IMR-90 (cell line): ENCODE results near the gene RANGRF. TPM values are rescaled to one million over a fixed set of nuclear protein-coding genes. Genes with fewer than 3 reads are reported as not detected.

ENCODE experiments used
- ATAC-seq: fragments of 200-7000 bp; cut with Tn5 transposase; 2 replicates; pipeline ENCODE4 v1.9.1; 2020; ENCODE audit warnings: low read depth, mild to moderate bottlenecking, moderate library complexity
- BruUV-seq: library from RNA; stranded (reverse); fragments of 400-500 nt; replicated peaks from 2 replicates; lab custom pipeline; 2021; lab: Mats Ljungman, UMichigan
- CTCF ChIA-PET: fragments of 300-600 bp; formaldehyde crosslinking; extraction: SDS; loops from one replicate; lab custom pipeline; 2021; ENCODE audit warnings: antibody characterized with exemption; lab: Yijun Ruan, JAX
- POLR2A ChIA-PET: fragments of 300-600 bp; sonication (Branson Sonifier 250); formaldehyde crosslinking; loops from one replicate; lab custom pipeline; 2022; ENCODE audit warnings: antibody characterized with exemption; ENCODE audit not compliant: unreplicated experiment; lab: Charles Lee
- DNase-seq: peaks from one replicate; pipeline ENCODE4 v3.0.0; 2013
- H2AFZ ChIP-seq: replicated peaks from 2 replicates; pipeline ENCODE3; 2013; ENCODE audit warnings: low read length, mild to moderate bottlenecking; ENCODE audit not compliant: poor library complexity
- H2AK5ac ChIP-seq: 2 replicates; pipeline ENCODE4 v1.6.1; 2013; ENCODE audit warnings: low read depth, low read length, inconsistent platforms
- H2AK9ac ChIP-seq: replicated peaks from 2 replicates; pipeline ENCODE3; 2013; ENCODE audit warnings: mild to moderate bottlenecking, low read depth, low read length, moderate library complexity; ENCODE audit not compliant: poor library complexity
- H2BK120ac ChIP-seq: 2 replicates; pipeline ENCODE4 v1.6.1; 2013; ENCODE audit warnings: low read depth, low read length, inconsistent platforms
- H2BK15ac ChIP-seq: 3 replicates; pipeline ENCODE4 v1.6.1; 2013; ENCODE audit warnings: low read depth, low read length, inconsistent platforms
- H2BK20ac ChIP-seq: 2 replicates; pipeline ENCODE4 v1.6.1; 2013; ENCODE audit warnings: low read depth, mild to moderate bottlenecking, inconsistent platforms, low read length, moderate library complexity
- H2BK5ac ChIP-seq: 2 replicates; pipeline ENCODE4 v1.6.1; 2013; ENCODE audit warnings: mild to moderate bottlenecking, low read depth, low read length, inconsistent platforms; ENCODE audit not compliant: poor library complexity, severe bottlenecking
- H3K14ac ChIP-seq: replicated peaks from 2 replicates; pipeline ENCODE4 v1.6.1; 2013; ENCODE audit warnings: low read depth, low read length, inconsistent platforms
- H3K18ac ChIP-seq: 2 replicates; pipeline ENCODE4 v1.6.1; 2013; ENCODE audit warnings: low read depth, low read length, control low read depth
- H3K23ac ChIP-seq: 2 replicates; pipeline ENCODE4 v1.6.1; 2013; ENCODE audit warnings: low read depth, low read length, inconsistent platforms
- H3K27ac ChIP-seq: 2 replicates; pipeline ENCODE4 v1.5.1; 2013; ENCODE audit warnings: mild to moderate bottlenecking, control low read depth, low read length; ENCODE audit not compliant: insufficient read depth
- H3K27me3 ChIP-seq: 2 replicates; pipeline ENCODE4 v1.6.1; 2013; ENCODE audit warnings: low read length; ENCODE audit not compliant: control insufficient read depth, insufficient read depth
- H3K36me3 ChIP-seq: 2 replicates; pipeline ENCODE4 v1.6.1; 2013; ENCODE audit warnings: low read length, mixed read lengths; ENCODE audit not compliant: control insufficient read depth, insufficient read depth
- H3K4ac ChIP-seq: 2 replicates; pipeline ENCODE4 v1.6.1; 2013; ENCODE audit warnings: low read depth, low read length, inconsistent platforms
- H3K4me1 ChIP-seq: 2 replicates; pipeline ENCODE4 v1.6.1; 2013; ENCODE audit warnings: low read length, mixed read lengths; ENCODE audit not compliant: control insufficient read depth, insufficient read depth
- H3K4me2 ChIP-seq: 2 replicates; pipeline ENCODE4 v1.6.1; 2013; ENCODE audit warnings: low read depth, mild to moderate bottlenecking, control low read depth, low read length, moderate library complexity
- H3K4me3 ChIP-seq: 2 replicates; pipeline ENCODE4 v1.5.1; 2013; ENCODE audit warnings: low read depth, mild to moderate bottlenecking, control low read depth, low read length, moderate library complexity; ENCODE audit not compliant: insufficient read depth
- H3K56ac ChIP-seq: 2 replicates; pipeline ENCODE4 v1.6.1; 2013; ENCODE audit warnings: low read length, inconsistent platforms; ENCODE audit not compliant: insufficient read depth; ENCODE audit errors: extremely low read depth
- H3K79me1 ChIP-seq, 2 experiments: 2 replicates each; pipeline ENCODE4 v1.6.1; 2013; ENCODE audit warnings: low read length in 2 of 2, inconsistent platforms in 1 of 2, low read depth in 1 of 2
- H3K9ac ChIP-seq: 2 replicates; pipeline ENCODE4 v1.6.1; 2013; ENCODE audit warnings: low read depth, low read length, control low read depth
- H3K9me1 ChIP-seq: 2 replicates; pipeline ENCODE4 v1.6.1; 2013; ENCODE audit warnings: low read length, inconsistent platforms; ENCODE audit not compliant: insufficient read depth
- H3K9me3 ChIP-seq: 2 replicates; pipeline ENCODE4 v1.6.1; 2013; ENCODE audit warnings: low read length; ENCODE audit not compliant: control insufficient read depth, insufficient read depth
- H4K20me1 ChIP-seq: 2 replicates; pipeline ENCODE4 v1.6.1; 2013; ENCODE audit warnings: low read length, inconsistent platforms; ENCODE audit not compliant: insufficient read depth
- H4K5ac ChIP-seq: 2 replicates; pipeline ENCODE4 v1.6.1; 2013; ENCODE audit warnings: mild to moderate bottlenecking, low read depth, low read length, control low read depth
- H4K8ac ChIP-seq, 2 experiments: 2 replicates each; pipeline ENCODE4 v1.6.1; 2013; ENCODE audit warnings: low read depth in 2 of 2, low read length in 2 of 2, control low read depth in 1 of 2, inconsistent platforms in 1 of 2
- H4K91ac ChIP-seq: 2 replicates; pipeline ENCODE4 v1.6.1; 2013; ENCODE audit warnings: low read depth, low read length, inconsistent platforms; ENCODE audit not compliant: insufficient read depth
- BHLHE40 ChIP-seq: fragments of 150-350 bp; IDR thresholded peaks from 2 replicates; pipeline ENCODE4 v1.6.1; 2016; ENCODE audit warnings: mild to moderate bottlenecking, low read depth, low read length
- CEBPB ChIP-seq: IDR thresholded peaks from 2 replicates; pipeline ENCODE4 v1.6.1; 2012; ENCODE audit warnings: low read depth, low read length, improper control_type of control experiment
- CHD1 ChIP-seq: IDR thresholded peaks from 2 replicates; pipeline ENCODE4 v1.6.1; 2012; ENCODE audit warnings: low read depth, low read length, improper control_type of control experiment
- FOS ChIP-seq: fragments of 150-350 bp; IDR thresholded peaks from 2 replicates; pipeline ENCODE4 v1.6.1; 2016; ENCODE audit warnings: low read depth, low read length
- MAFK ChIP-seq: IDR thresholded peaks from 2 replicates; pipeline ENCODE4 v1.6.1; 2012; ENCODE audit warnings: low read depth, low read length, improper control_type of control experiment
- MAZ ChIP-seq: IDR thresholded peaks from 2 replicates; pipeline ENCODE4 v1.6.1; 2012; ENCODE audit warnings: low read depth, mild to moderate bottlenecking, low read length, improper control_type of control experiment, moderate library complexity, borderline replicate concordance
- MXI1 ChIP-seq: IDR thresholded peaks from 2 replicates; pipeline ENCODE4 v1.6.1; 2012; ENCODE audit warnings: low read depth, mild to moderate bottlenecking, low read length, moderate library complexity, borderline replicate concordance
- NFE2L2 ChIP-seq: fragments of 150-350 bp; IDR thresholded peaks from 2 replicates; pipeline ENCODE4 v1.6.1; 2016; ENCODE audit warnings: low read depth, mild to moderate bottlenecking, low read length
- POLR2A ChIP-seq: IDR thresholded peaks from 2 replicates; pipeline ENCODE4 v1.6.1; 2012; ENCODE audit warnings: mild to moderate bottlenecking, low read depth, low read length
- RAD21 ChIP-seq: IDR thresholded peaks from 2 replicates; pipeline ENCODE4 v1.6.1; 2012; ENCODE audit warnings: low read length, improper control_type of control experiment
- RCOR1 ChIP-seq: IDR thresholded peaks from 2 replicates; pipeline ENCODE4 v1.6.1; 2012; ENCODE audit warnings: mild to moderate bottlenecking, low read length, improper control_type of control experiment; ENCODE audit not compliant: insufficient replicate concordance
- RFX5 ChIP-seq: IDR thresholded peaks from 2 replicates; pipeline ENCODE4 v1.8.0; 2012; ENCODE audit warnings: low read depth, mild to moderate bottlenecking, low read length, moderate library complexity
- SMC3 ChIP-seq: fragments of 150-350 bp; IDR thresholded peaks from 2 replicates; pipeline ENCODE4 v1.6.1; 2016; ENCODE audit warnings: low read depth, mild to moderate bottlenecking, antibody characterized with exemption, low read length, moderate library complexity
- WGBS, 2 experiments: methylation state at CpG; one replicate each; pipeline versions ENCODE4 v1.1.5 to v1.1.7; 2013; ENCODE audit warnings: missing lambda C conversion rate in 2 of 2; ENCODE audit not compliant: insufficient read length in 1 of 2; ENCODE audit errors: extremely low coverage in 2 of 2; 5-methylcytosine and 5-hydroxymethylcytosine counted together
- dilution Hi-C: fragments of 300-500 bp; cut with HindIII; formaldehyde crosslinking; loops from one replicate; pipeline ENCODE4 v1.14.3; 2018; ENCODE audit warnings: low sequenced_read_pairs; ENCODE audit not compliant: unreplicated experiment
- in situ Hi-C: fragments of 300-500 bp; cut with MboI; formaldehyde crosslinking; loops from 3 replicates; pipeline ENCODE4 v1.14.3; 2019; ENCODE audit warnings: low sequenced_read_pairs, inconsistent platforms, mixed read lengths
- intact Hi-C: fragments of 100-400 bp; cut with micrococcal nuclease; formaldehyde crosslinking; loops from 2 replicates; pipeline ENCODE4 v1.10.0; 2022
- polyA plus RNA-seq, 3 experiments: library from polyadenylated mRNA; depleted of rRNA; stranded (reverse); fragments of >200 nt; gene quantifications; 2 replicates each; pipeline ENCODE4 v1.2.3, GENCODE V29; 2012; ENCODE audit warnings: low replicate concordance in 1 of 3
- total RNA-seq: library from RNA; depleted of rRNA; stranded (reverse); fragments of >200 nt; gene quantifications from 2 replicates; pipeline ENCODE4 v1.2.3, GENCODE V29; 2012
- TF ChIP-seq, protein P1 (sequence below): fragments of 150-350 bp; IDR thresholded peaks from 2 replicates; pipeline ENCODE4 v1.6.1; 2016; ENCODE audit warnings: low read depth, mild to moderate bottlenecking, low read length, moderate library complexity, borderline replicate concordance
- TF ChIP-seq, protein P2 (sequence below): conservative IDR thresholded peaks from 2 replicates; pipeline ENCODE4 v1.5.1; 2012; ENCODE audit warnings: mild to moderate bottlenecking, low read depth, low read length, improper control_type of control experiment
- TF ChIP-seq, protein P3 (sequence below): fragments of 150-350 bp; IDR thresholded peaks from 2 replicates; pipeline ENCODE4 v1.6.1; 2017; ENCODE audit warnings: mild to moderate bottlenecking, antibody characterized with exemption, low read length, low read depth

Gene RANGRF
- total and polyA plus RNA-seq, 2 of the 4 experiments (the other 2 are of a cell fraction) = 19.5 to 36.6 TPM

DNA sequence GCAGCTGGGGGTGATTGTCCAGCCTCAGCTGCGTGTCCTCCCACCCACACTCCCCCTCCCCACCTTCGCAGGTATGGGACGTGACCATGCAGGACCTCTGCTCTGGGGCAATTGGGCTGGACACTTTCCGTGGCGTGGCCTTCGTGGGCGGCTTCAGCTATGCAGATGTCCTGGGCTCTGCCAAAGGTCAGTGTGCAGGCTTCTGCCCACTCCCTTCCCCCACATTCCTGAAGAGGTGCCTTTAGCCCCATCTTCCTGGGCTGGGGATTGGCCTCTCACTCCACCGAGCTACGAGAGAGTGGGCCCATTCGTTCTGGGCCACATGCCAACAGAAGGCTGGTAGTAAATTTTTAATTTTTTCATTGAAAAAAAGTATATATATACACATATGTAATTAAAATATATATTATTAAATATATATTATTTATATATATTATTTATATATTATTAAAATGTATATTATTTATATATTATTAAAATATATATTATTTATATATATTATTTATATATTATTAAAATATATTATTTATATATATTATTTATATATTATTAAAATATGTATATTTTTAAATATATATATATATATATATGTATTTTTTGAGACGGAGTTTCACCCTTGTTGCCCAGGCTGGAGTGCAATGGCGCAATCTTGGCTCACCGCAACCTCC is 20.9 kb upstream of the RANGRF start:
- no peak overlapping the region for H2BK20ac ChIP-seq
- peaks cover 49% of the 10 kb centered on the region for H3K36me3 ChIP-seq

More for the DNA sequence above, 20.9 kb upstream of the RANGRF start:
- Histone ChIP-seq H2BK5ac (no peak overlapping the region), H2BK120ac (no peak overlapping the region), H3K4me2 (no peak overlapping the region), H3K4me1 (no peaks in the 10 kb centered on the region), H3K27ac (no peak overlapping the region), H4K20me1 (no peaks in the 10 kb centered on the region), H3K18ac (no peak overlapping the region), H2AK9ac (no peak overlapping the region), H4K8ac (no peak overlapping the region), H3K23ac (no peak overlapping the region), H3K9ac (no peak overlapping the region), H4K5ac (no peak overlapping the region), H3K4ac (no peak overlapping the region), H2AFZ (no peak overlapping the region), H3K79me1 (no peaks in the 10 kb centered on the region), H2BK15ac (no peak overlapping the region), H4K91ac (no peak overlapping the region), H3K27me3 (no peaks in the 10 kb centered on the region), H3K9me1 (no peaks in the 10 kb centered on the region), H3K4me3 (no peak overlapping the region), H3K9me3 (no peaks in the 10 kb centered on the region), H3K14ac (no peak overlapping the region), H3K56ac (no peak overlapping the region), H2AK5ac (no peak overlapping the region)
- ChIA-PET CTCF (no interaction called here), POLR2A (no interaction called here)
- ATAC-seq = no peak
- no TSS peak for BruUV-seq
- no peak for TF ChIP-seq MAZ
- TF ChIP-seq POLR2A = no peak
- TF ChIP-seq SMC3 = no peak
- no peak for TF ChIP-seq BHLHE40
- TF ChIP-seq CHD1 = no peak
- no peak for TF ChIP-seq NFE2L2
- no peak for TF ChIP-seq RCOR1
- TF ChIP-seq, protein P1, sequence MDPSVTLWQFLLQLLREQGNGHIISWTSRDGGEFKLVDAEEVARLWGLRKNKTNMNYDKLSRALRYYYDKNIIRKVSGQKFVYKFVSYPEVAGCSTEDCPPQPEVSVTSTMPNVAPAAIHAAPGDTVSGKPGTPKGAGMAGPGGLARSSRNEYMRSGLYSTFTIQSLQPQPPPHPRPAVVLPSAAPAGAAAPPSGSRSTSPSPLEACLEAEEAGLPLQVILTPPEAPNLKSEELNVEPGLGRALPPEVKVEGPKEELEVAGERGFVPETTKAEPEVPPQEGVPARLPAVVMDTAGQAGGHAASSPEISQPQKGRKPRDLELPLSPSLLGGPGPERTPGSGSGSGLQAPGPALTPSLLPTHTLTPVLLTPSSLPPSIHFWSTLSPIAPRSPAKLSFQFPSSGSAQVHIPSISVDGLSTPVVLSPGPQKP = no peak
- TF ChIP-seq MXI1 = no peak
- TF ChIP-seq, protein P2, sequence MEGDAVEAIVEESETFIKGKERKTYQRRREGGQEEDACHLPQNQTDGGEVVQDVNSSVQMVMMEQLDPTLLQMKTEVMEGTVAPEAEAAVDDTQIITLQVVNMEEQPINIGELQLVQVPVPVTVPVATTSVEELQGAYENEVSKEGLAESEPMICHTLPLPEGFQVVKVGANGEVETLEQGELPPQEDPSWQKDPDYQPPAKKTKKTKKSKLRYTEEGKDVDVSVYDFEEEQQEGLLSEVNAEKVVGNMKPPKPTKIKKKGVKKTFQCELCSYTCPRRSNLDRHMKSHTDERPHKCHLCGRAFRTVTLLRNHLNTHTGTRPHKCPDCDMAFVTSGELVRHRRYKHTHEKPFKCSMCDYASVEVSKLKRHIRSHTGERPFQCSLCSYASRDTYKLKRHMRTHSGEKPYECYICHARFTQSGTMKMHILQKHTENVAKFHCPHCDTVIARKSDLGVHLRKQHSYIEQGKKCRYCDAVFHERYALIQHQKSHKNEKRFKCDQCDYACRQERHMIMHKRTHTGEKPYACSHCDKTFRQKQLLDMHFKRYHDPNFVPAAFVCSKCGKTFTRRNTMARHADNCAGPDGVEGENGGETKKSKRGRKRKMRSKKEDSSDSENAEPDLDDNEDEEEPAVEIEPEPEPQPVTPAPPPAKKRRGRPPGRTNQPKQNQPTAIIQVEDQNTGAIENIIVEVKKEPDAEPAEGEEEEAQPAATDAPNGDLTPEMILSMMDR = no peak
- TF ChIP-seq CEBPB = no peak
- no peak for TF ChIP-seq RFX5
- TF ChIP-seq RAD21 = no peak
- TF ChIP-seq FOS = no peak
- TF ChIP-seq, protein P3, sequence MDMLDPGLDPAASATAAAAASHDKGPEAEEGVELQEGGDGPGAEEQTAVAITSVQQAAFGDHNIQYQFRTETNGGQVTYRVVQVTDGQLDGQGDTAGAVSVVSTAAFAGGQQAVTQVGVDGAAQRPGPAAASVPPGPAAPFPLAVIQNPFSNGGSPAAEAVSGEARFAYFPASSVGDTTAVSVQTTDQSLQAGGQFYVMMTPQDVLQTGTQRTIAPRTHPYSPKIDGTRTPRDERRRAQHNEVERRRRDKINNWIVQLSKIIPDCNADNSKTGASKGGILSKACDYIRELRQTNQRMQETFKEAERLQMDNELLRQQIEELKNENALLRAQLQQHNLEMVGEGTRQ = no peak
- TF ChIP-seq MAFK = no peak
- intact Hi-C loops = no loop called here
- dilution Hi-C loops = no loop called here
- in situ Hi-C loops = no loop called here
- DNase-seq = no peak
- WGBS, 2 experiments = 96% methylated on average over 7 of the region's 13 CpGs; no CpG with 5 or more reads in 1 of the 2 experiments
